Measurements from ENCODE around the gene NUP93.
A peak's percentile ranks its signal among the peaks of the same experiment; 100 is the strongest.
"Not testable (repeated sequence)": the region's sequence is repeated elsewhere in the genome, so short reads cannot be mapped to it uniquely, and the experiment has no call there.

NUP93 gene

GRCh38 chr16:56811602-56812001 is 81.7 kb downstream of the NUP93 start:
- H3K9me3 ChIP-seq (ENCODE audit: control insufficient read depth, low read length); H3K36me3 ChIP-seq (ENCODE audit: control insufficient read depth, insufficient read depth, low read length); H3K4me1 ChIP-seq (ENCODE audit: control insufficient read depth, insufficient read depth, low read length); H3K27ac ChIP-seq (ENCODE audit: insufficient read depth, low read depth, low read length, poor library complexity, severe bottlenecking); H3K4me3 ChIP-seq (ENCODE audit: insufficient read depth, low read depth, low read length); H3K27me3 ChIP-seq (ENCODE audit: control insufficient read depth, insufficient read depth, low read length, poor library complexity, severe bottlenecking): not testable (repeated sequence)
- WGBS, 2 experiments, result 89 to 94% methylated on average over 5 of the region's 5 CpGs

- H3K36me3 ChIP-seq (ENCODE audit: control insufficient read depth, insufficient read depth, low read length), result no peaks in the 10 kb centered on the region
- H3K27ac ChIP-seq (ENCODE audit: insufficient read depth, low read depth, low read length, poor library complexity, severe bottlenecking), result no peak overlapping the region
- H3K9me3 ChIP-seq (ENCODE audit: control insufficient read depth, low read length), result no peaks in the 10 kb centered on the region
Observed at GRCh38 chr16:56812884-56813283, 83.0 kb downstream of the NUP93 start.

GRCh38 chr16:56814537-56815432 is 84.9 kb downstream of the NUP93 start:
- Histone ChIP-seq H3K27me3 (ENCODE audit: control insufficient read depth, insufficient read depth, low read length, poor library complexity, severe bottlenecking) (no peaks in the 10 kb centered on the region), H3K27ac (ENCODE audit: insufficient read depth, low read depth, low read length, poor library complexity, severe bottlenecking) (no peak overlapping the region)
- WGBS, 2 experiments, result 93% methylated on average over 9 of the region's 9 CpGs

More at GRCh38 chr16:56812884-56813283, 83.0 kb downstream of the NUP93 start:
- Histone ChIP-seq H3K4me1 (ENCODE audit: control insufficient read depth, insufficient read depth, low read length) (no peaks in the 10 kb centered on the region), H3K27me3 (ENCODE audit: control insufficient read depth, insufficient read depth, low read length, poor library complexity, severe bottlenecking) (no peaks in the 10 kb centered on the region), H3K4me3 (ENCODE audit: insufficient read depth, low read depth, low read length) (no peak overlapping the region)

GRCh38 chr16:56815721-56816120 is 85.8 kb downstream of the NUP93 start:
- Histone ChIP-seq H3K27ac (ENCODE audit: insufficient read depth, low read depth, low read length, poor library complexity, severe bottlenecking) (no peak overlapping the region), H3K4me1 (ENCODE audit: control insufficient read depth, insufficient read depth, low read length) (no peaks in the 10 kb centered on the region), H3K27me3 (ENCODE audit: control insufficient read depth, insufficient read depth, low read length, poor library complexity, severe bottlenecking) (no peaks in the 10 kb centered on the region), H3K36me3 (ENCODE audit: control insufficient read depth, insufficient read depth, low read length) (peaks cover 8% of the 10 kb centered on the region), H3K9me3 (ENCODE audit: control insufficient read depth, low read length) (no peaks in the 10 kb centered on the region), H3K4me3 (ENCODE audit: insufficient read depth, low read depth, low read length) (no peak overlapping the region)

More at GRCh38 chr16:56814537-56815432, 84.9 kb downstream of the NUP93 start:
- peaks cover 8% of the 10 kb centered on the region for H3K36me3 ChIP-seq (ENCODE audit: control insufficient read depth, insufficient read depth, low read length)
- H3K9me3 ChIP-seq (ENCODE audit: control insufficient read depth, low read length), result no peaks in the 10 kb centered on the region
- H3K4me3 ChIP-seq (ENCODE audit: insufficient read depth, low read depth, low read length), result no peak overlapping the region
- H3K4me1 ChIP-seq (ENCODE audit: control insufficient read depth, insufficient read depth, low read length), result no peaks in the 10 kb centered on the region

GRCh38 chr16:56817056-56817455 is 87.1 kb downstream of the NUP93 start:
- Histone ChIP-seq H3K36me3 (ENCODE audit: control insufficient read depth, insufficient read depth, low read length) (peaks cover 8% of the 10 kb centered on the region), H3K4me1 (ENCODE audit: control insufficient read depth, insufficient read depth, low read length) (no peaks in the 10 kb centered on the region), H3K27ac (ENCODE audit: insufficient read depth, low read depth, low read length, poor library complexity, severe bottlenecking) (no peak overlapping the region)

GRCh38 chr16:56817938-56818337 is 88.0 kb downstream of the NUP93 start:
- Histone ChIP-seq H3K27ac (ENCODE audit: insufficient read depth, low read depth, low read length, poor library complexity, severe bottlenecking) (no peak overlapping the region), H3K4me3 (ENCODE audit: insufficient read depth, low read depth, low read length) (no peak overlapping the region), H3K4me1 (ENCODE audit: control insufficient read depth, insufficient read depth, low read length) (peaks cover 2% of the 10 kb centered on the region), H3K27me3 (ENCODE audit: control insufficient read depth, insufficient read depth, low read length, poor library complexity, severe bottlenecking) (no peaks in the 10 kb centered on the region), H3K36me3 (ENCODE audit: control insufficient read depth, insufficient read depth, low read length) (peaks cover 8% of the 10 kb centered on the region), H3K9me3 (ENCODE audit: control insufficient read depth, low read length) (no peaks in the 10 kb centered on the region)
- WGBS, 2 experiments, result 88 to 100% methylated on average over 1 of the region's 1 CpG

More at GRCh38 chr16:56817056-56817455, 87.1 kb downstream of the NUP93 start:
- no peak overlapping the region for H3K4me3 ChIP-seq (ENCODE audit: insufficient read depth, low read depth, low read length)
- H3K9me3 ChIP-seq (ENCODE audit: control insufficient read depth, low read length), result no peaks in the 10 kb centered on the region
- no peaks in the 10 kb centered on the region for H3K27me3 ChIP-seq (ENCODE audit: control insufficient read depth, insufficient read depth, low read length, poor library complexity, severe bottlenecking)

GRCh38 chr16:56823081-56823733 is 93.3 kb downstream of the NUP93 start:
- Histone ChIP-seq H3K4me1 (ENCODE audit: control insufficient read depth, insufficient read depth, low read length) (peaks cover 23% of the 10 kb centered on the region), H3K27me3 (ENCODE audit: control insufficient read depth, insufficient read depth, low read length, poor library complexity, severe bottlenecking) (no peaks in the 10 kb centered on the region), H3K27ac (ENCODE audit: insufficient read depth, low read depth, low read length, poor library complexity, severe bottlenecking) (no peak overlapping the region), H3K4me3 (ENCODE audit: insufficient read depth, low read depth, low read length) (no peak overlapping the region), H3K36me3 (ENCODE audit: control insufficient read depth, insufficient read depth, low read length) (peaks cover 8% of the 10 kb centered on the region), H3K9me3 (ENCODE audit: control insufficient read depth, low read length) (no peaks in the 10 kb centered on the region)
- 74 to 77% methylated on average over 12 of the region's 12 CpGs for WGBS, 2 experiments

- Histone ChIP-seq H3K9me3 (ENCODE audit: control insufficient read depth, low read length) (no peaks in the 10 kb centered on the region), H3K27ac (ENCODE audit: insufficient read depth, low read depth, low read length, poor library complexity, severe bottlenecking) (peak overlapping the region; percentile 27), H3K4me3 (ENCODE audit: insufficient read depth, low read depth, low read length) (no peak overlapping the region), H3K27me3 (ENCODE audit: control insufficient read depth, insufficient read depth, low read length, poor library complexity, severe bottlenecking) (no peaks in the 10 kb centered on the region), H3K4me1 (ENCODE audit: control insufficient read depth, insufficient read depth, low read length) (peaks cover 23% of the 10 kb centered on the region), H3K36me3 (ENCODE audit: control insufficient read depth, insufficient read depth, low read length) (peaks cover 3% of the 10 kb centered on the region)
- WGBS, 2 experiments, result 17 to 49% methylated on average over 2 to 3 of the region's 3 CpGs
Observed at GRCh38 chr16:56824331-56824730, 94.4 kb downstream of the NUP93 start.

GRCh38 chr16:56824804-56825203 is 94.9 kb downstream of the NUP93 start:
- Histone ChIP-seq H3K27me3 (ENCODE audit: control insufficient read depth, insufficient read depth, low read length, poor library complexity, severe bottlenecking) (no peaks in the 10 kb centered on the region), H3K36me3 (ENCODE audit: control insufficient read depth, insufficient read depth, low read length) (no peaks in the 10 kb centered on the region), H3K27ac (ENCODE audit: insufficient read depth, low read depth, low read length, poor library complexity, severe bottlenecking) (no peak overlapping the region), H3K4me1 (ENCODE audit: control insufficient read depth, insufficient read depth, low read length) (peaks cover 23% of the 10 kb centered on the region), H3K9me3 (ENCODE audit: control insufficient read depth, low read length) (no peaks in the 10 kb centered on the region), H3K4me3 (ENCODE audit: insufficient read depth, low read depth, low read length) (no peak overlapping the region)
- WGBS, 2 experiments, result 75 to 76% methylated on average over 2 of the region's 3 CpGs

- Histone ChIP-seq H3K4me1 (ENCODE audit: control insufficient read depth, insufficient read depth, low read length) (peaks cover 23% of the 10 kb centered on the region), H3K9me3 (ENCODE audit: control insufficient read depth, low read length) (no peaks in the 10 kb centered on the region), H3K36me3 (ENCODE audit: control insufficient read depth, insufficient read depth, low read length) (no peaks in the 10 kb centered on the region), H3K27me3 (ENCODE audit: control insufficient read depth, insufficient read depth, low read length, poor library complexity, severe bottlenecking) (no peaks in the 10 kb centered on the region), H3K4me3 (ENCODE audit: insufficient read depth, low read depth, low read length) (no peak overlapping the region), H3K27ac (ENCODE audit: insufficient read depth, low read depth, low read length, poor library complexity, severe bottlenecking) (no peak overlapping the region)
Observed at GRCh38 chr16:56825826-56826225, 95.9 kb downstream of the NUP93 start.
